HG03103 (cell line): ENCODE results near the gene EIF5A.
A peak's percentile ranks its signal among the peaks of the same experiment; 100 is the strongest.

Experiments
- ATAC-seq: cut with Tn5 transposase; IDR thresholded peaks from one replicate; pipeline ENCODE4 v1.9.1; 2021; ENCODE audit warnings: low read depth; ENCODE audit not compliant: unreplicated experiment

The EIF5A gene

GRCh38 chr17:7306911-7307685 lies at the start of gene EIF5A:
Gene EIF5A (plus strand): TSS chr17:7307628. CDS start chr17:7309636, 2,008 bp downstream.
- peak; percentile 47 for ATAC-seq

GRCh38 chr17:7258731-7259554 lies 48.5 kb upstream of the EIF5A start:
- ATAC-seq: no peak

DNA sequence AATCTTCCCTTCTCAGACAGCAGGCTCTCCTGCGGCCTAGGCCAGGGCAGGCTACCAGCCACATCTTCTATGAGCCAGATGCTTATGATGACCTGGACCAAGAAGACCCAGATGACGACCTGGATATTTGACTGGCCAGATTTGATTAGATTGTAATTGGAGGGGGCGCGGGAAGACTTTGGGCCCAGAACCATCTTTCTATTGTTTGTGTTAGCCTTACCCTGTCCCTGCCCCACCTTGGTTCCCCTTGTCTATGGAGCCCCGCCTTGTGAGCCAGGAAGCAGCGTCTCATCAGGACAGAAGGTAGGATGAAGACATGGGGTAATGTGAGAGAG lies 47.9 kb upstream of the EIF5A start:
- no peak for ATAC-seq

GRCh38 chr17:7260151-7260550 lies 47.3 kb upstream of the EIF5A start:
- ATAC-seq: no peak

DNA sequence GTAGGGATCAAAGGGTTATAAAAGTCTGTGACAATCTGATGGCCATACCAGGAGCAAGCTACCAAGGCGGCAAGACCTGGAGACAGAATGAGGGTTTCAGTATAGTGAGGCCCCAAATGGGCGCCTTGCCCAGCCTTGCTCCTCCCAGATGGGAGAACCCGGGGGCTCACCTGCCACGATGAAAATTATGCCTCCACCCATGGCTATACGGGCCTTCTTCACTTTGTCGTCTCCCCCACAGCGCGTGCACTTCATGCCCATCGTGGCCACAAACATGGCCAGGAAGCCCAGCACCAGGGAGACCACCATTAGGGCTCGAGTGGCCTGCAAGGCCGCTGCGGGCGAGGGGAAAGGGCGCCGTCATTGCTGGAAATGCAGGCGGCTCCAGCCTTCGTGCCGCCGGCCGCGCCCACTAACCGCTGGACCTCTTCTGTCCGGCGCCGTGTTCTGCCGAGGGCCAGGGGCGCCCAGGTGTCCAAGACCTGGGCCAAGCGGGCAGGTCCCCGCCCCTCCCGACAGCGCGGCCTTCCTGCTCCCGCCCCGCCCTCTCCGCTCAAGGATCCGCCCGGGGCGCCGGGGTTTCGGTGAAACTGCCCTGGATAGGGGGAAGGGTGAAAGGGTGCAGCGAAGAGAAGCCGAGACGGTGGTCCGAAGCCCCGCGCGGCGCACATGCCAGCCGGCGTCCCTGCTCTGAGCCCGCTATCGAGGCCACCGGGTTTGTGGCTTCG lies 46.6 kb upstream of the EIF5A start:
- no peak for ATAC-seq

GRCh38 chr17:7261379-7262191 lies 45.8 kb upstream of the EIF5A start:
- ATAC-seq: no peak

- ATAC-seq: no peak
These were observed 45.1 kb upstream of the EIF5A start, which contains the start of gene CLDN7 for GRCh38 chr17:7262192-7262934. Gene CLDN7 (minus strand): TSS chr17:7262478. CDS start chr17:7262043, 435 bp downstream.

GRCh38 chr17:7262935-7263800 lies 44.3 kb upstream of the EIF5A start:
- ATAC-seq: no peak

- no peak for ATAC-seq
These were observed 43.7 kb upstream of the EIF5A start for GRCh38 chr17:7263801-7264078.

GRCh38 chr17:7266784-7267183 lies 40.6 kb upstream of the EIF5A start:
- no peak for ATAC-seq

- ATAC-seq: no peak
These were observed 28.0 kb upstream of the EIF5A start for GRCh38 chr17:7279448-7279847.

- ATAC-seq: peak; percentile 43
These were observed 26.8 kb upstream of the EIF5A start for GRCh38 chr17:7280519-7281073.

DNA sequence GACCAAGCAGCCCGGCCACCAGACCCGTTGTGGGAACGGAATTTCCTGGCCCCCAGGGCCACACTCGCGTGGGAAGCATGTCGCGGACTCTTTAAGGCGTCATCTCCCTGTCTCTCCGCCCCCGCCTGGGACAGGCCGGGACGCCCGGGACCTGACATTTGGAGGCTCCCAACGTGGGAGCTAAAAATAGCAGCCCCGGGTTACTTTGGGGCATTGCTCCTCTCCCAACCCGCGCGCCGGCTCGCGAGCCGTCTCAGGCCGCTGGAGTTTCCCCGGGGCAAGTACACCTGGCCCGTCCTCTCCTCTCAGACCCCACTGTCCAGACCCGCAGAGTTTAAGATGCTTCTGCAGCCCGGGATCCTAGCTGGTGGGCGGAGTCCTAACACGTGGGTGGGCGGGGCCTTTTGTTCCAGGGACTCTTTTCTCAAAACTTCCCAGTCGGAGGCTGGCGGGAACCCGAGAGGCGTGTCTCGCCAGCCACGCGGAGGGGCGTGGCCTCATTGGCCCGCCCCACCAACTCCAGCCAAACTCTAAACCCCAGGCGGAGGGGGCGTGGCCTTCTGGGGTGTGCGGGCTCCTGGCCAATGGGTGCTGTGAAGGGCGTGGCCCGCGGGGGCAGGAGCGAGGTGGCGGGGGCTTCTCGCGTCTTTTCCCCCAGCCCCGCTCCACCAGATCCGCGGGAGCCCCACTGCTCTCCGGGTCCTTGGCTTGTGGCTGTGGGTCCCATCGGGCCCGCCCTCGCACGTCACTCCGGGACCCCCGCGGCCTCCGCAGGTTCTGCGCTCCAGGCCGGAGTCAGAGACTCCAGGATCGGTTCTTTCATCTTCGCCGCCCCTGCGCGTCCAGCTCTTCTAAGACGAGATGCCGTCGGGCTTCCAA lies 26.1 kb upstream of the EIF5A start, which contains the start of gene SLC2A4:
Gene SLC2A4 (plus strand): TSS at position 645 of the 879 bp plus-strand sequence. CDS start 217 bp downstream, at position 862.
- no peak for ATAC-seq

- no peak for ATAC-seq
These were observed 25.3 kb upstream of the EIF5A start for GRCh38 chr17:7281953-7282751.

DNA sequence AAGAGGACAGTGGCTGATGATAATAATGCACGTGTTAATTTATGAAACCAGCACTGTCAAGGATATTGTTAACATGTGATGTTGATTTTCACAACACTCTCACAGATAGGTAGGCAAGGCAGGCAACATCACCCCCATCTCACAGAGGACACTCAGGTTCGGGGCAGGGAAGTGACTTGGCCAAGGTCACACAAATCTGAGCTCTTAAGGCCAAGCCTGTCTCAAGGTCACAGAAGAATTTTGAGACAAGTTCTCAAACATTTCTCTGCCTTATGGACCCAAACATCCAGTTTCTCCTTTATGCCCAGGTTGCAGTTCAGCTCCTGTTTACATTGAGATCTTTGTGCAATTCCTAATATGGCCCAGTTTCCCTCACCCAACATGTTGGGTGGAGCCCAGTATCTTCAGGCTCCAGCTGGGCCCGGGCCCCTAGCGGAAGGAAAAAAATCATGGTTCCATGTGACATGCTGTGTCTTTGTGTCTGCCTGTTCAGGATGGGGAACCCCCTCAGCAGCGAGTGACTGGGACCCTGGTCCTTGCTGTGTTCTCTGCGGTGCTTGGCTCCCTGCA lies 24.6 kb upstream of the EIF5A start:
- no peak for ATAC-seq

DNA sequence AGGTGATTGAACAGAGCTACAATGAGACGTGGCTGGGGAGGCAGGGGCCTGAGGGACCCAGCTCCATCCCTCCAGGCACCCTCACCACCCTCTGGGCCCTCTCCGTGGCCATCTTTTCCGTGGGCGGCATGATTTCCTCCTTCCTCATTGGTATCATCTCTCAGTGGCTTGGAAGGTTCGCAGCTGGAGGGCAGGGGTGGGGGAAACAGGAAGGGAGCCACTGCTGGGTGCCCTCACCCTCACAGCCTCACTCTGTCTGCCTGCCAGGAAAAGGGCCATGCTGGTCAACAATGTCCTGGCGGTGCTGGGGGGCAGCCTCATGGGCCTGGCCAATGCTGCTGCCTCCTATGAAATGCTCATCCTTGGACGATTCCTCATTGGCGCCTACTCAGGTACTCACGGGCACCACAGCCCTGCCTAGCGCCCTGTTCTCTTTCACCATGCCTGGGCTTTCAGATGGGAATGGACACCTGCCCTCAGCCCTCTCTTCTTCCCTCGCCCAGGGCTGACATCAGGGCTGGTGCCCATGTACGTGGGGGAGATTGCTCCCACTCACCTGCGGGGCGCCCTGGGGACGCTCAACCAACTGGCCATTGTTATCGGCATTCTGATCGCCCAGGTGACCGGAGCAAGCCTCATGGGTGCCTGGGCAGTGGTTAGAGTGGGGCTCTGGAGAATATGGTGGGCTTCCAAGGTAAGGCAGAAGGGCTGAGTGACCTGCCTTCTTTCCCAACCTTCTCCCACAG lies 23.8 kb upstream of the EIF5A start:
- ATAC-seq: no peak
